ENCODE measurements around the gene COL5A1.

Gene COL5A1

DNA sequence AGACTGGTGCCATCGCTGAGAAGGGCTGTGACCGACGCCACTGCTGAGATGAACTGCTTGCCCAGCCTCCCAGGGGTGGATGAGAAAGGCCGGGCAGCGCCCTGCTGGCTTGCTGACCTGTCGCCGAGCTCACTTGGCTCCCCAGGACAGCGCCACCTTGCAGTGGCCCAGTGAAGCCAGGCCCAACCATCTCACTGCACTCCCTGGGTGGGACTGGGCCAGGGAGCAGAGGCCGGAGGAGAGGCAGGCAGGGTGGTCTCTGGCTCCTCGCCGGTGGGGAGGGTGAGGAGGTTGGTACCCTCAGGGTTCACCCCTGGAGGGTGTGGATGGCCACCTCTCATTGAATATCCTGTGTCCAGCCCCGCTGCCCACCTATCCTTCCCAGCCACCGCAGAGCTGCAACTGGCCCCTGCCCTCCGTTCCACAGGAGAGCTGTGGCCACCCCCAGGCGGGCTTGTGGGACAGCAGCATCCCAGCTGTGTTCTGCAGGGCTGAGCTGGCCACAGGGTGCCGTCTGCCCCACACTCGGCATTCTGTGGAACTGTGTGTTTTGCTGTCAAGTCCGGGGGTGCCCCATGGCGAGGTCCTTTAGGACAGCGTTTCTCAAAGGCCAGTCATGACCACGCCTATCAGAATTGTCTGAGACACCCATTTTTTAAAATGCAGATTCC lies 198.0 kb downstream of the COL5A1 start:
- no peak for DNase-seq (ENCODE audit: low read depth)
- no peak overlapping the region for H3K4me3 ChIP-seq (ENCODE audit: low read depth, low read length)
- TF ChIP-seq, protein P1, sequence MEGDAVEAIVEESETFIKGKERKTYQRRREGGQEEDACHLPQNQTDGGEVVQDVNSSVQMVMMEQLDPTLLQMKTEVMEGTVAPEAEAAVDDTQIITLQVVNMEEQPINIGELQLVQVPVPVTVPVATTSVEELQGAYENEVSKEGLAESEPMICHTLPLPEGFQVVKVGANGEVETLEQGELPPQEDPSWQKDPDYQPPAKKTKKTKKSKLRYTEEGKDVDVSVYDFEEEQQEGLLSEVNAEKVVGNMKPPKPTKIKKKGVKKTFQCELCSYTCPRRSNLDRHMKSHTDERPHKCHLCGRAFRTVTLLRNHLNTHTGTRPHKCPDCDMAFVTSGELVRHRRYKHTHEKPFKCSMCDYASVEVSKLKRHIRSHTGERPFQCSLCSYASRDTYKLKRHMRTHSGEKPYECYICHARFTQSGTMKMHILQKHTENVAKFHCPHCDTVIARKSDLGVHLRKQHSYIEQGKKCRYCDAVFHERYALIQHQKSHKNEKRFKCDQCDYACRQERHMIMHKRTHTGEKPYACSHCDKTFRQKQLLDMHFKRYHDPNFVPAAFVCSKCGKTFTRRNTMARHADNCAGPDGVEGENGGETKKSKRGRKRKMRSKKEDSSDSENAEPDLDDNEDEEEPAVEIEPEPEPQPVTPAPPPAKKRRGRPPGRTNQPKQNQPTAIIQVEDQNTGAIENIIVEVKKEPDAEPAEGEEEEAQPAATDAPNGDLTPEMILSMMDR (IDR thresholded peaks at IDR 0.05; ENCODE audit: low read depth, low read length, missing control alignments): no peak

DNA sequence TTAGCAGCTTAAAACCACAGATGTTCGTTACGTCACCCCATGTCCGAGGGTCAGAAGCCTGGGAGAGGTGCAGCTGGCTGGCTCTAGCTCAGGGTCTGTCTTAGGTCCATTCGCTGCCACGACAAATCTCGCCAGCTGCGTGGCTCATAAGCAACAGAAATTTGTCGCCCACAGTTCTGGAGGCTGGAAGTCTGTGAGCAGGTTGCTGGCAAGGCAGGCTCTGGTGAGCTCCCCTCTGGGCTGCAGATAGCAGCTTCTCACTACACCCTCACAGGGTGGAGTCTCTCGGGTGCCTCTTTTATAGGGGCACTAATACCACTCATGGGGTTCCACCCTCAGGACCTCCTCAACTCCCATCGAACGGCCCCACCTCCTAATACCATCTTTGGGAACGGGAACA lies 198.9 kb downstream of the COL5A1 start:
- DNase-seq (ENCODE audit: low read depth): no peak
- TF ChIP-seq, protein P1 (IDR thresholded peaks at IDR 0.05; ENCODE audit: low read depth, low read length, missing control alignments): no peak
- no peak overlapping the region for H3K4me3 ChIP-seq (ENCODE audit: low read depth, low read length)

DNA sequence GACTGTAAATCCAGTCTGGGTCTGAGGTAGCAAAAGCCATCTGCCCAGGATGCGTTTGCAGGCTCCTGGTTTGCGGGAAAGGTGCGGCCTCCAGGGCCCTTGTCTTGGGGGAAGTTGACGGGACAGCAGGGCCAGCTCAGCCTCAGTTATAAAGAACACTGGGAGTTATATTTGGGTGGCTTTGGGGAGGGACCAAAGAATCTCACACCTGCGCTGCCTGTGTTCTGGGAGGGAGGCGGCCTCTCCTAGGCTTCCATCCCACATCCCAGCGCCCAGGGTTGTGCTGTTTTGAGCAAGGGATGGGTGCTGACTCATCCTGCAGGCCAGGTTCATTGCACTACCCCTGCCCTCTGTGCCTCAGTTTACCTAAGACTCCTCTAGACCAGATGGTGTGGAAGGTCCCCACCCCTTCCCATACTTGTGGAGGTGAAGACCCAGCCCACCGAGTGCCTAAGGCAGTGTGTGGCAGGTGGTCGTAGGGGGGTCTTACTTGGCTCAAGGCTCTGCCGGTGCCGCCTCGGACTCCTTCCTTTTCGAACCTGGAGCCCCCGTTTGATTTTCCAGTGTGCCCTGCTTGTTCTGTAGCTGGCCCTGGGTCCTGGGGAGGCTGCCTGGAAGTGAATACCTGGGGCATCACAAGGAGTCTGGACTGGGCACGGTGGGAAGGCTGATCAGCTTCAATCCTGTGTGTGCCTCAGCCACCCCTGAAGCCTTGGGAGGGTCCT lies 199.7 kb downstream of the COL5A1 start:
- H3K4me3 ChIP-seq (ENCODE audit: low read depth, low read length): no peak overlapping the region
- no peak for DNase-seq (ENCODE audit: low read depth)
- TF ChIP-seq, protein P1 (IDR thresholded peaks at IDR 0.05; ENCODE audit: low read depth, low read length, missing control alignments): no peak

DNA sequence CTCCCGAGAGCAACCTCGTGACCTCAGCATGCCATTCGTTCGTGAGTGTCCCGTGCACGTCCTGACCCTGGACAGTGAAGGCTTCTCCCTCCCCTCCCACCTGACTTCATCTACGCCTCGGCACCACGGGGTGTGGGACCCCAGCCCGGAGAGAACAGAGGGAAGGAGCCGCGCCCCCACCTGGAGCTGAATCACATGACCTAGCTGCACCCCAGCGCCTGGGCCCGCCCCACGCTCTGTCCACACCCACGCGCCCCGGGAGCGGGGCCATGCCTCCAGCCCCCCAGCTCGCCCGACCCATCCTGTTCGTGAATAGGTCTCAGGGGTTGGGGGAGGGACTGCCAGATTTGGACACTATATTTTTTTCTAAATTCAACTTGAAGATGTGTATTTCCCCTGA lies 200.7 kb downstream of the COL5A1 start:
- H3K4me3 ChIP-seq (ENCODE audit: low read depth, low read length): no peak overlapping the region
- TF ChIP-seq, protein P1 (IDR thresholded peaks at IDR 0.05; ENCODE audit: low read depth, low read length, missing control alignments): no peak
- no peak for DNase-seq (ENCODE audit: low read depth)

DNA sequence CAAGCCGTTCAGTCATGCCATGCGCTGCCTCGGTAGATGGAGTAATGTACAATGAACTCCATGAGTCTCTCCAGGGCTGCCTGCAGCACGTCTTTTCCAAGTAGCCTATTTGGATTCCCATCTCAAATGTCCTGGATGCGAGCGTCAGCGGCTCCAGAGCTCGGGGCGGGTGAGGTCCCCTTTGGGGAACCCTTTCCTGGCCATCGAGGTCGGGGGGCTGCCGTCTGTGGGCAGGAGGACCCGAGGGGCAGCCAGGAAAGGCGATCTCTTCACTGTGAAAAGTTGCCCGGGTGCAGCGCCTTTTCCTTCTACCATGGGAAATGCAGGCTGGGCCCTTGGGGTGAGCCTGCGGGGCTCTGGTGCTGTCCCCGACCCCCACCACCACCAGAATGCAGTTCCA lies 202.1 kb downstream of the COL5A1 start:
- H3K4me3 ChIP-seq (ENCODE audit: low read depth, low read length): no peak overlapping the region
- no peak for DNase-seq (ENCODE audit: low read depth)
- TF ChIP-seq, protein P1 (IDR thresholded peaks at IDR 0.05; ENCODE audit: low read depth, low read length, missing control alignments): no peak

DNA sequence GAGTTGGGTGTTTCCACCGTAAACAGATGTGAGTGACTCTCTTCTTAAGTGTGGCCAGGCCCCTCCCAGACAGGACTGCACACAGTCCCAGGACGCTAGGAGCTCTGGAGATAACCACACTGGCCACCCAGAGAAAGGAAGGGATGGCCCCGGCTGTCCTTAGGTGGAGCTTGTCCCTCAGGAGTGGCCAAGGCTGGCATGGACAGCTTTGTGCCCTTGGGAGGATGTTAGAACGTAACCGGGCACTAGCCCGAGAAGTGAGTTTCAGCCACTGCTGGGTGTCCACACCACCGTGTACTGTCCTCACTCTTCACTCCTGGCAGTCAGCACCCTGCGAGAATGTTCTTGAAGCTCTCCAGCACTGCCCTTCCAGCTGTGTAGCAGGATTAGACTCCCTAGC lies 203.2 kb downstream of the COL5A1 start:
- DNase-seq (ENCODE audit: low read depth): no peak
- TF ChIP-seq, protein P1 (IDR thresholded peaks at IDR 0.05; ENCODE audit: low read depth, low read length, missing control alignments): no peak
- no peak overlapping the region for H3K4me3 ChIP-seq (ENCODE audit: low read depth, low read length)

Data from GM12864 (cell line).